ENCODE data around the gene ZNF554.

GRCh38 chr19:2865334-2866100, 45.8 kb downstream of the ZNF554 start:
- no peak for TF ChIP-seq CTCF (IDR thresholded peaks at IDR 0.05; ENCODE audit: low read depth, low read length)
- TF ChIP-seq EZH2phosphoT487 (IDR thresholded peaks at IDR 0.05; ENCODE audit: low read depth) = no peak
